Measurements from ENCODE around the gene POMGNT2.
"Not testable (repeated sequence)": the region's sequence is repeated elsewhere in the genome, so short reads cannot be mapped to it uniquely, and the experiment has no call there.

POMGNT2 gene

GRCh38 chr3:43080726-43081568 is 24.9 kb downstream of the POMGNT2 start:
- peak in 2 of 42 donors; percentile 32 to 33 for DNase-seq

GRCh38 chr3:43079536-43080332 is 26.1 kb downstream of the POMGNT2 start:
- DNase-seq, result peak in 2 of 42 donors; percentile 35 to 36
- intact Hi-C loops (cut with DNase I), result no loop called here

More at GRCh38 chr3:43080726-43081568, 24.9 kb downstream of the POMGNT2 start:
- intact Hi-C loops (cut with DNase I), result no loop called here

- peak in 1 of 42 donors; percentile 6 for DNase-seq
- intact Hi-C loops (cut with DNase I), result no loop called here
These were observed 28.2 kb downstream of the POMGNT2 start for GRCh38 chr3:43077707-43078106.

GRCh38 chr3:43077261-43077660 is 28.6 kb downstream of the POMGNT2 start:
- intact Hi-C loops (cut with DNase I), result no loop called here
- DNase-seq, result peak in 2 of 42 donors; percentile 9 to 42

GRCh38 chr3:43076857-43077256 is 29.0 kb downstream of the POMGNT2 start:
- intact Hi-C loops (cut with DNase I), result no loop called here
- peak in 6 of 42 donors; percentile 9 to 58 (median 26) for DNase-seq

- intact Hi-C loops (cut with DNase I), result no loop called here
- DNase-seq, result peak in 2 of 42 donors; percentile 7 to 27
These were observed 29.8 kb downstream of the POMGNT2 start for GRCh38 chr3:43075904-43076661.

GRCh38 chr3:43074901-43075689 is 30.8 kb downstream of the POMGNT2 start:
- intact Hi-C loops (cut with DNase I), result no loop called here
- DNase-seq, result no peak

GRCh38 chr3:43074482-43074881 is 31.4 kb downstream of the POMGNT2 start:
- intact Hi-C loops (cut with DNase I), result no loop called here
- DNase-seq, result peak in 1 of 42 donors; percentile 7

- intact Hi-C loops (cut with DNase I), result no loop called here
- DNase-seq, result peak; percentile 53 to 94 (median 78)
These were observed 32.1 kb downstream of the POMGNT2 start for GRCh38 chr3:43073836-43074220.

- no peak for DNase-seq
- intact Hi-C loops (cut with DNase I), result no loop called here
These were observed 32.6 kb downstream of the POMGNT2 start for GRCh38 chr3:43073116-43073835.

GRCh38 chr3:43072361-43072760 is 33.5 kb downstream of the POMGNT2 start:
- DNase-seq, result peak in 1 of 42 donors; percentile 14
- intact Hi-C loops (cut with DNase I), result no loop called here

- intact Hi-C loops (cut with DNase I), result no loop called here
- peak in 1 of 42 donors; percentile 32 for DNase-seq
These were observed 34.5 kb downstream of the POMGNT2 start for GRCh38 chr3:43071313-43071893.

GRCh38 chr3:43070670-43071069 is 35.2 kb downstream of the POMGNT2 start:
- DNase-seq, result peak in 1 of 42 donors; percentile 32
- intact Hi-C loops (cut with DNase I), result not testable (repeated sequence)

- intact Hi-C loops (cut with DNase I), result no loop called here
- DNase-seq, result no peak
These were observed 42.8 kb downstream of the POMGNT2 start for GRCh38 chr3:43063114-43063513.

- DNase-seq, result no peak
- intact Hi-C loops (cut with DNase I), result no loop called here
These were observed 43.3 kb downstream of the POMGNT2 start for GRCh38 chr3:43062564-43063040.

GRCh38 chr3:43062040-43062563 is 43.8 kb downstream of the POMGNT2 start:
- DNase-seq, result no peak
- intact Hi-C loops (cut with DNase I), result no loop called here
